HG02981 (cell line): ENCODE results near the gene SUPT7L.

Source experiments
- ATAC-seq: cut with Tn5 transposase; IDR thresholded peaks from one replicate; pipeline ENCODE4 v1.9.1; 2021; ENCODE audit warnings: mild to moderate bottlenecking, moderate library complexity; ENCODE audit not compliant: unreplicated experiment

Gene SUPT7L, protein sequence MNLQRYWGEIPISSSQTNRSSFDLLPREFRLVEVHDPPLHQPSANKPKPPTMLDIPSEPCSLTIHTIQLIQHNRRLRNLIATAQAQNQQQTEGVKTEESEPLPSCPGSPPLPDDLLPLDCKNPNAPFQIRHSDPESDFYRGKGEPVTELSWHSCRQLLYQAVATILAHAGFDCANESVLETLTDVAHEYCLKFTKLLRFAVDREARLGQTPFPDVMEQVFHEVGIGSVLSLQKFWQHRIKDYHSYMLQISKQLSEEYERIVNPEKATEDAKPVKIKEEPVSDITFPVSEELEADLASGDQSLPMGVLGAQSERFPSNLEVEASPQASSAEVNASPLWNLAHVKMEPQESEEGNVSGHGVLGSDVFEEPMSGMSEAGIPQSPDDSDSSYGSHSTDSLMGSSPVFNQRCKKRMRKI

GRCh38 chr2:27663285-27664153 is at the start of gene SUPT7L, which contains the start of gene SLC4A1AP:
Gene SUPT7L, minus strand, starts transcription at chr2:27663614. Its CDS starts 1,422 bp downstream, at chr2:27662192.
Gene SLC4A1AP, plus strand, starts transcription at chr2:27663889. Its CDS starts 26 bp downstream, at chr2:27663915.
- ATAC-seq, result peak; percentile 65

DNA sequence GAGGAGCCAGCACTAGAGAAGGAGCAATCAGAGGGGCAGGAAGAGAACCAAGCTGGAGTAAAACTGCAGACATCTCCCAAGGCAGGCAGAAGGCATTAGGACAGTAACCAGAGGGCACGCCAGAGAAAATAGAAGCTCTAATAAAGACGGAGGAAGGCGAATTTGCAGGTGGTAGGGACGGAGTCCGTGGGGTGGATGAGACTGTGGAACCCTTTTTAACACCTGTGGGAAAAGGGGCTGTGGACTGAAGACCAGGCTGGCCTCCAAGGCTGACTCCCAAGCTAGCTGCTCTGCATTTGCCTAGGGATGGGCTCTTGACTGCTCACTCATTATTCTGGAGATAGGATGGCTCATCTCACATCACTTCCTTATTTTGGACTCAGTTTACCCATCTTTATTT is 49.8 kb upstream of the SUPT7L start:
- no peak for ATAC-seq

GRCh38 chr2:27712522-27712921 is 49.1 kb upstream of the SUPT7L start:
- ATAC-seq, result no peak

DNA sequence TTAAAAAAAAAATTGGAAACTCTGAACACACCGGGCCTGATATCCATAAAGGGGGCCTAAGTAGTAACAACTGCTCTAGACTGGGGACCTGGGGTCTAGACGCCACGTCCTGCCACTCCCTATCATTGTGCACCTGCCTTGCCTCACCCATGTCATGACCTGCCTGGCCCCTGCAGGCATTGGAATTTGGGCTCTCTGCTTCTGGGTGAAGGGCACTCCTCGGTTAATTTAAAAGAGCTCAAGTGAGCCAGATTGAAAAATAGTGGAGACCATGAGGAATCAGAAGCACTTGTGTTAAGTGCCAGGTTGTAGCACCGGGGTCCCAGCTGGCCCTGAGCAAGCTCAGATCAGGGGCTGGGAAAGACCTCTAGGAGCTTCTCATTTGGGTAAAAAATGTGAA is 48.4 kb upstream of the SUPT7L start:
- ATAC-seq, result no peak

- no peak for ATAC-seq
Observed at GRCh38 chr2:27710640-27711430, 47.4 kb upstream of the SUPT7L start.

DNA sequence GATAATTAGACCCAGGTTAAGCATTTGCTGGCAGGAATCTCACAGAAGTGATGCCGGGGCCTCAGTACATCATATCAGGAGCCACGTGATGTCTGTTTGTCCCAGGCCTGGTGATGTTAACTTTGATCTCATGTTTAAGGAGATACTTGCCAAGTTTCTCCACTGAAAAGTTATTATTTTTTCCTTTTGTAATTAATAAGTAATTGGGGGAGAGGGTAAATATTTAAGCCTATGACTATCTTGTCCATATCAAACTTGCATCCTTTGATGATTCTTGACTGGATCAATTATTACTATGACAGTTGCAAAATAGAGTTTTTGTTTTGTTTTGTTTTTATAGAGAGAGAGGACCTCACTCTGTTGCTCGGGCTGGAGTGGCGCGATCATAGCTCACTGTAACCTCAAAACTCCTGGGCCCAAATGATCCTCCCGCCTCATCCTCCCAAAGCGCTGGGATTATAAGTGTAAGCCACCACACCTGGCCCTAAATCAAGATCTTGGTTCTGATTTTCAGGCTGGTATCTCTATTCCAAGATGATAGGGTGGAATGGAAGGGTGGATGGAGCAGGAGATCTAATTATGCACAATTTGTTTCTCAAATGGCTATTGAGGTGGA is 46.7 kb upstream of the SUPT7L start:
- no peak for ATAC-seq

DNA sequence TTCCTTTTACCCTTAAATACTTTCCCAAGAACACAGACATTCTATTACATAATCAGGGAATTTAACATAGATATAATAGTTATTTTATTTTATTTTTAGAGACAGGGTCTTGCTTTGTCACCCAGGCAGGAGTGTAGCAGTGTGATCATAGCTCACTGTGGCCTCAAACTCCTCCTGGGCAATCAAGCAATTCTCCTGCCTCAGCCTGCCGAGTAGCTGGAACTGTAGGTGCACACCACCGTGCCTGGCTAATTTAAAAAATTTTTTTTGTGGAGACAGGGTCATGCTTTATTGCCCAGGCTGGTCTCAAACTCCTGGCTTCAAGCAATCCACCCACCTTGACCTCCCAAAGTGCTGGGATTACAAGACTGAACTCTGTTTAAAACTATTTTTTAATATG is 45.9 kb upstream of the SUPT7L start:
- no peak for ATAC-seq

GRCh38 chr2:27708666-27709065 is 45.3 kb upstream of the SUPT7L start:
- no peak for ATAC-seq

GRCh38 chr2:27708257-27708654 is 44.8 kb upstream of the SUPT7L start:
- no peak for ATAC-seq

GRCh38 chr2:27707462-27708256 is 44.2 kb upstream of the SUPT7L start:
- no peak for ATAC-seq

- no peak for ATAC-seq
Observed at GRCh38 chr2:27705851-27706622, 42.6 kb upstream of the SUPT7L start.

DNA sequence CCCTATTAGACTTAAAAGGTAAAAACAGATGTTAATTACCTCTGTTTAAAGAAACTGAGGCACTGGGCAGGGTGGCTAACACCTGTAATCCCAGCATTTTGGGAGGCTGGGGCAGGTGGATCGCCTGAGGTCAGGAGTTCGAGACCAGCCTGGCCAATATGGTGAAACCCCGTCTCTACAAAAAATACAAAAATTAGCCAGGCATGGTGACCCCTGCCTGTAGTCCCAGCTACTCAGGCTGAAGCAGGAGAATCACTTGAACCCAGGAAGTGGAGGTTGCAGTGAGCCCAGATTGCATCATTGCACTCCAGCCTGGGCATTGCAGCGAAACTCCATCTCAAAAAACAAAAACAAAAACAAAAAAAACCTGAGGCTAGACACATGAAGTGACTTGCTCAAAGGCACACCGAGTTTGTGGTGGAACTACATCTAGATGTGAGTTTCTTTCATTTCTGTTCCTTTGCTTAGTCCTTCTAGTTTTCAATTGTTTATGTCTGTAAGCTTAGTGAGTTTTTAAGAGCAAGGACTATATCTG is 41.0 kb upstream of the SUPT7L start:
- no peak for ATAC-seq

- ATAC-seq, result no peak
Observed at GRCh38 chr2:27703638-27704341, 40.4 kb upstream of the SUPT7L start.

GRCh38 chr2:27702302-27702701 is 38.9 kb upstream of the SUPT7L start:
- ATAC-seq, result no peak

- ATAC-seq, result no peak
Observed at GRCh38 chr2:27701676-27702075, 38.3 kb upstream of the SUPT7L start.

- ATAC-seq, result no peak
Observed at GRCh38 chr2:27697660-27698059, 34.2 kb upstream of the SUPT7L start.

- ATAC-seq, result no peak
Observed at GRCh38 chr2:27690052-27690451, 26.6 kb upstream of the SUPT7L start.

- ATAC-seq, result no peak
Observed at GRCh38 chr2:27689424-27689823, 26.0 kb upstream of the SUPT7L start.
